Activated CD4-positive, alpha-beta T cell treated with anti-CD3 and anti-CD28 coated beads, Interleukin-2, amount 10 ng/mL, durations not matched to agents 24 days and 14 days (primary cell): Measurements from ENCODE around the gene ZNF14. TPM values are rescaled to one million over a fixed set of nuclear protein-coding genes. Genes with fewer than 3 reads are reported as not detected.
"Not testable (repeated sequence)": the region's sequence is repeated elsewhere in the genome, so short reads cannot be mapped to it uniquely, and the experiment has no call there.

Source experiments
- DNase-seq: peaks from one replicate; pipeline ENCODE4 v3.0.0; 2022
- H3K27ac Mint-ChIP-seq: one replicate; pipeline ENCODE4 v1.8.0; 2022; ENCODE audit warnings: mild to moderate bottlenecking, mixed read lengths
- H3K27me3 Mint-ChIP-seq: one replicate; pipeline ENCODE4 v1.8.0; 2022; ENCODE audit warnings: mixed read lengths
- H3K36me3 Mint-ChIP-seq: one replicate; pipeline ENCODE4 v1.8.0; 2022; ENCODE audit warnings: low read depth, mild to moderate bottlenecking, mixed read lengths
- H3K4me1 Mint-ChIP-seq: one replicate; pipeline ENCODE4 v1.8.0; 2021; ENCODE audit warnings: mixed read lengths
- H3K4me3 Mint-ChIP-seq: one replicate; pipeline ENCODE4 v1.8.0; 2022; ENCODE audit warnings: mild to moderate bottlenecking, moderate library complexity, mixed read lengths
- H3K9me3 Mint-ChIP-seq: one replicate; pipeline ENCODE4 v1.8.0; 2021; ENCODE audit warnings: mixed read lengths
- intact Hi-C: fragments of 100-400 bp; cut with micrococcal nuclease; formaldehyde crosslinking; loops from one replicate; pipeline ENCODE4 v1.15.1; 2023
- total RNA-seq: library from RNA; stranded (reverse); gene quantifications from 2 replicates; pipeline ENCODE4 v1.2.3, GENCODE V29; 2022

ZNF14 gene
- total RNA-seq, 1 donor from 2014 or later, result 4.8 TPM

- intact Hi-C loops, H3K27me3 Mint-ChIP-seq, H3K27ac Mint-ChIP-seq, DNase-seq, H3K4me3 Mint-ChIP-seq, H3K4me1 Mint-ChIP-seq: not testable (repeated sequence)
- H3K36me3 Mint-ChIP-seq, result peaks cover 35% of the 10 kb centered on the region
- H3K9me3 Mint-ChIP-seq, result peaks cover 12% of the 10 kb centered on the region
Observed at GRCh38 chr19:19689023-19689422, 43.9 kb downstream of the ZNF14 start.

DNA sequence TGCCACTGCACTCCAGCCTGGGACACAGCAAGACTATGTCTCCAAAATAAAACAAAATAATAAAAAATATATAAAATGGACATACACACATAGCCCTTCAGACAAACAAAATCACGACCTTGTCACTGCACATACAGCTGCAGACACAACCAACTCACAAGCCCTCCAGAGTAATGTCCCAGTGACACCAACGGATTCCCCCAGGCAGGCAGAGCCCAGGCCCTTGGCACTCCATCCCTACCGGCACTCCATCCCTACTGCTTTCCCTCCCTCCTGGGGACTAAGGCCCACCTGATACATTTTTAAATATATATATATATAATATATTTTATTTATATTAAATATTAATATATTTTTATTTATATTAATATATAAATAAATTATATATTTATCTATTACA, 45.8 kb downstream of the ZNF14 start:
- Mint-ChIP-seq H3K27ac (no peak overlapping the region), H3K4me1 (no peaks in the 10 kb centered on the region), H3K9me3 (peaks cover 17% of the 10 kb centered on the region), H3K36me3 (peaks cover 51% of the 10 kb centered on the region), H3K27me3 (no peaks in the 10 kb centered on the region), H3K4me3 (no peak overlapping the region)
- DNase-seq, result no peak
- intact Hi-C loops, result no loop called here

- no peak for DNase-seq
- intact Hi-C loops, result no loop called here
Observed at GRCh38 chr19:19686580-19686979, 46.3 kb downstream of the ZNF14 start.

DNA sequence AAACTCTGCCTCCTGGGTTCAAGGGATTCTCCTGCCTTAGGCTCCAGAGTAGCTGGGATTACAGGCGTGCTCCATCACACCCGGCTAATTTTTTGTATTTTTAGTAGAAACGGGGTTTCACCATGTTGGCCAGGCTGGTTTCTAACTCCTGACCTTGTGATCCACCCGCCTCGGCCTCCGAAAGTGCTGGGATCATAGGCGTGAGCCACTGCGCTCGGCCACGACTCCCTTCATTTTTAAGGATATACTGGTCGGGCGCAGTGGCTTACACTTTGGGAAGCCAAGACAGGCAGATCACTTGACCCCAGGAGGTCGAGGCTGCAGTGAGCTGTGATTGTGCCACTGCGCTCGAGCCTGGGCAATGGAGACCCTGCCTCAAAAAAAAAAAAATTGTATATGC, 46.8 kb downstream of the ZNF14 start:
- DNase-seq, H3K4me3 Mint-ChIP-seq, H3K4me1 Mint-ChIP-seq, H3K27me3 Mint-ChIP-seq, intact Hi-C loops, H3K27ac Mint-ChIP-seq: not testable (repeated sequence)
- Mint-ChIP-seq H3K9me3 (peaks cover 19% of the 10 kb centered on the region), H3K36me3 (peaks cover 59% of the 10 kb centered on the region)

More at GRCh38 chr19:19686580-19686979, 46.3 kb downstream of the ZNF14 start:
- Mint-ChIP-seq H3K9me3 (peaks cover 17% of the 10 kb centered on the region), H3K4me1 (no peaks in the 10 kb centered on the region), H3K4me3 (no peak overlapping the region), H3K27ac (no peak overlapping the region), H3K36me3 (peaks cover 55% of the 10 kb centered on the region), H3K27me3 (no peaks in the 10 kb centered on the region)

DNA sequence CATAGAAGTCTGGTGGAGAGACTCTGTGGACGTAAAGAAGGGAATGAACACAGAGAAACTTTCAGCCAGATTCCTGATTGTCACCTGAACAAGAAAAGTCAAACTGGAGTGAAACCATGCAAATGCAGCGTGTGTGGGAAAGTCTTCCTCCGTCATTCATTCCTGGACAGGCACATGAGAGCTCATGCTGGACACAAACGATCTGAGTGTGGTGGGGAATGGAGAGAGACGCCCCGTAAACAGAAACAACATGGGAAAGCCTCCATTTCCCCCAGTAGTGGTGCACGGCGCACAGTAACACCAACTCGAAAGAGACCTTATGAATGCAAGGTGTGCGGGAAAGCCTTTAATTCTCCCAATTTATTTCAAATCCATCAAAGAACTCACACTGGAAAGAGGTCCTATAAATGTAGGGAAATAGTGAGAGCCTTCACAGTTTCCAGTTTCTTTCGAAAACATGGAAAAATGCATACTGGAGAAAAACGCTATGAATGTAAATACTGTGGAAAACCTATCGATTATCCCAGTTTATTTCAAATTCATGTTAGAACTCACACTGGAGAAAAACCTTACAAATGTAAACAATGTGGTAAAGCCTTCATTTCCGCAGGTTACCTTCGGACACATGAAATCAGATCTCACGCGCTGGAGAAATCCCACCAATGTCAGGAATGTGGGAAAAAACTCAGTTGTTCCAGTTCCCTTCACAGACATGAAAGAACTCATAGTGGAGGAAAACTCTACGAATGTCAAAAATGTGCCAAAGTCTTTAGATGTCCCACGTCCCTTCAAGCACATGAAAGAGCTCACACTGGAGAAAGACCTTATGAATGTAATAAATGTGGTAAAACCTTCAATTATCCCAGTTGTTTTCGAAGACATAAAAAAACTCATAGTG, 53.5 kb downstream of the ZNF14 start:
- H3K4me1 Mint-ChIP-seq, result no peaks in the 10 kb centered on the region
- DNase-seq, result no peak
- H3K36me3 Mint-ChIP-seq, result peaks cover 96% of the 10 kb centered on the region
- H3K27me3 Mint-ChIP-seq, result no peaks in the 10 kb centered on the region
- H3K9me3 Mint-ChIP-seq, result peaks cover 30% of the 10 kb centered on the region
- H3K4me3 Mint-ChIP-seq, result no peak overlapping the region
- no peak overlapping the region for H3K27ac Mint-ChIP-seq
- intact Hi-C loops, result no loop called here

DNA sequence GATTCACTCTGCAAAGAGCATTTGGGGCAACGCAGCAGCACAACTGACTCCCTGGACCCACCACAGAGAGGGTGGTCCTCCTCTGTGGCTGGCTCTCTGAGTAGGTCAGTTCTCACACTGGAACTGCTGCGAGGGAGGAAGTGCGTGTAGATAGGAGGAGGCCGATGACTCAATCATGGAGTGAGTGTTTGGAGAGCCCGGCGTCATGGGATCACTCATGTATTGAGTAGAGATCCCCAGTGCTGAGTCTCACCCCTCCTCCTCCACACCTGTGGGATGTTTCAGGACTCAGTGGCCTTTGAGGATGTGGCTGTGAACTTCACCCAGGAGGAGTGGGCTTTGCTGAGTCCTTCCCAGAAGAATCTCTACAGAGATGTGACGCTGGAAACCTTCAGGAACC, 55.3 kb downstream of the ZNF14 start:
- Mint-ChIP-seq H3K36me3 (peaks cover 95% of the 10 kb centered on the region), H3K9me3 (peaks cover 29% of the 10 kb centered on the region), H3K4me1 (no peaks in the 10 kb centered on the region), H3K27ac (no peak overlapping the region), H3K27me3 (no peaks in the 10 kb centered on the region), H3K4me3 (no peak overlapping the region)
- no peak for DNase-seq
- intact Hi-C loops, result no loop called here

DNA sequence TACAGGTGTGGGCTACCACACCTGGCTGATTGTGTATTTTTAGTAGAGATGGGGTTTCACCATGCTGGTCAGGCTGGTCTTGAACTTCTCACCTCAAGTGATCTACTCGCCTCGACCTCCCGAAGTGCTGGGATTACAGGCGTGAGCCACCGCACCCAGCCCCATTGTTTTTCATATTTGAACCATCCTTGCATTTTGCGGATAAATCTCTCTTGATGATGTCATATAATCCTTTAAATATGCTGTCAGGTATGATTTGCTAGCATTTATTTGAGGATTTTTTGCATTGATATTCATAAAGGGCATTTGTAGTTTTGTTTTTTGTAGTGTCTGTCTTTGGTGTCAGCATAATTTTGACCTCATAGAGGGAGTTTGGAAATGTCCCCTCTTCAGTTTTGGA, 58.6 kb downstream of the ZNF14 start:
- no peak for DNase-seq
- Mint-ChIP-seq H3K9me3 (peaks cover 25% of the 10 kb centered on the region), H3K27ac (no peak overlapping the region), H3K4me1 (peaks cover 8% of the 10 kb centered on the region), H3K36me3 (peaks cover 93% of the 10 kb centered on the region), H3K4me3 (peak overlapping the region; percentile 7), H3K27me3 (no peaks in the 10 kb centered on the region)
- intact Hi-C loops, result no loop called here

- intact Hi-C loops, result no loop called here
- Mint-ChIP-seq H3K4me1 (peaks cover 15% of the 10 kb centered on the region), H3K9me3 (peaks cover 23% of the 10 kb centered on the region), H3K4me3 (no peak overlapping the region), H3K27ac (no peak overlapping the region), H3K27me3 (no peaks in the 10 kb centered on the region), H3K36me3 (peaks cover 83% of the 10 kb centered on the region)
- DNase-seq, result no peak
Observed at GRCh38 chr19:19672816-19673215, 60.1 kb downstream of the ZNF14 start.

DNA sequence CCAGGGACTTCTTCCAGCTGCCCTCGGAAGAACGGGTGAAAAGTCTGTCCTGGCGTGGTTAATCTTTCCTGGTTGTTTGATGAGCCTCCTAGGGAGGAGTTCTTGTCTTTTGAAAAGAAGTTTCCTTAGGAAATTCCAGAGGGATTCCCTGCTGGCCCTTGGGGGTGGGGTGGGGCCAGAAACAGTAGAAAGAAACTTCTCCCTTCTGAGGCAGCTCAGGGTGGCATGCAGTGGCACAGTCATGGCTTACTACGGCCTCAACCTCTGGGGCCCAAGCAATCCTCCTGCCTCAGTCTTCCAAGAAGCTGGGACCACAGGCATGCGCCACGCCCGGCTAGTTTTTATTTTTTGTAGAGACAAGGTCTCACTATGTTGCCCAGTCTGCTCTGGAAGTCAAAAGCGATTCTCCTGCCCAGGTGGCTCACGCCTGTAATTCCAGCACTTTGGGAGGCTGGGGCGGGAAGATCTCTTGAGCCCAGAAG, 62.8 kb downstream of the ZNF14 start:
- Mint-ChIP-seq H3K27me3 (no peaks in the 10 kb centered on the region), H3K4me1 (peaks cover 18% of the 10 kb centered on the region), H3K36me3 (peaks cover 58% of the 10 kb centered on the region), H3K9me3 (peaks cover 14% of the 10 kb centered on the region), H3K27ac (peak overlapping the region; percentile 100), H3K4me3 (peak overlapping the region; percentile 94)
- intact Hi-C loops, result no loop called here
- no peak for DNase-seq

DNA sequence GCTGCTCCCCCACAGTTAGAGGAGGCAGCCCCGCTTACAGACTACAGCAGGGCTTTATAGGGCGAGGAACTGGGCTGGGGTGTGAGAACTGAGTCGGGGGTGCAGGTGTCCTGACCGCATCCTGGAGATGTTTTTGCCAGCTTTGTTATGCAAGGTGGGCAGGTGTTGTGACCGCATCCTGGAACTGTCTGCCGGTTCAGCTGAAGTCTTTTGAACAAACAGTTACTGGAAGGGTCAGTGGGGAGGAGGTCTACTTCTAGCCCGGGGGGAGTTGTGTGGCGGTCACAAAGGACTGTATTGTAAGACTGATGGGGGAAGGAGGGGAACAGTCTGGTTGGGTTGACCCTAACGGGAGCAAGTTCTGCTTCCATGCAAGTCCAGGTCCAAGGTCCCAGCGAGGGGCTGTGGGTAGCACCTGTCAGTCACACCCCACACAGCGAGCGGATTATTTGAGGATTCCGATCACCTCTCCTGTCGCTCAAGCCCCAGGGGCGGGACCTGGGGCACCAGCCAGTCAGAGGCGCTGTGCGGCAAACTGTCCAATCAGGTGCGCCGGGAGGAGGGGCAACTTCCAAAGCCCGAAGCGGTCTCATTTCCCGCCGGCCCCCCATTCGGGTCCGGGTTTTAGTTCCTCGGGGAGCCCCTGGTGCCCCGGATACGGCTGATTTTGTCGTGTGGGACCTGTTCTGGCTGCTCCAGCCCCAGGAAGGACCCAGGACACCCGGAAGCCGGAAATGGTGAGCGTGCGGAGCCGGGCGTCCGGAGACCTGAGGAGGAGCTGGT, 64.5 kb downstream of the ZNF14 start, which contains the start of gene ZNF101:
TSS of gene ZNF101 (plus strand) at position 610 of the 783 bp plus-strand sequence. CDS start at position 735, 125 bp downstream.
- H3K27me3 Mint-ChIP-seq, result no peaks in the 10 kb centered on the region
- intact Hi-C loops, result loop anchor here (1.0 to 10.0 kb wide), 7 partner anchors 64 to 756 kb away; partner anchors contain the start of genes ZNF14, ZNF506 and ZNF93
- peaks cover 7% of the 10 kb centered on the region for H3K9me3 Mint-ChIP-seq
- peak; percentile 97 for DNase-seq
- peak within 1 kb of the TSS; percentile 94 for H3K4me3 Mint-ChIP-seq
- peak within 1 kb of the TSS; percentile 100 for H3K27ac Mint-ChIP-seq
- H3K4me1 Mint-ChIP-seq, result peaks cover 22% of the 10 kb centered on the region
- peaks cover 48% of the 10 kb centered on the region for H3K36me3 Mint-ChIP-seq

DNA sequence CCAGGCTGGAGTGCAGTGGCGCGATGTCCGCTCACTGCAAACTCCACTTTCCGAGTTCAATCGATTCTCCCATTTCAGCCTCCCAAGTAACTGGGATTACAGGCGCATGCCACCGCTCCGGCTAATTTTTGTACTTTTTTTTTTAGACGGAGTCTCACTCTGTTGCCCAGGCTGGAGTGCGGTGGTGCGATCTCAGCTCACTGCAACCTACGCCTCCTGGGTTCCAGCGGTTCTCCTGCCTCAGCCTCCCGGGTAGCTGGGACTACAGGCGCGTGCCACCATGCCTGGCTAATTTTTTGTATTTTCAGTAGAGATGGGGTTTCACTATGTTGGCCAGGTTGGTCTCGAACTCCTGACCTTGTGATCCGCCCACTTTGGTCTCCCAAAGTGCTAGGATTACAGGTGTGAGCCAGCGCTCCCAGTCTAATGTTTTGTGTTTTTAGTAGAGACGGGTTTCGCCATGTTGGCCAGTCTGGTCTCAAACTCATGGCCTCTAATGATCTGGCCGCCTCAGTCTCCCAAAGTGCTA, 67.4 kb downstream of the ZNF14 start:
- H3K4me3 Mint-ChIP-seq, H3K27me3 Mint-ChIP-seq, H3K9me3 Mint-ChIP-seq, DNase-seq, H3K27ac Mint-ChIP-seq: not testable (repeated sequence)
- intact Hi-C loops, result loop anchor here (10.0 kb wide), 2 partner anchors 239 to 759 kb away; partner anchors contain the start of gene ZNF93
- H3K36me3 Mint-ChIP-seq, result peaks cover 40% of the 10 kb centered on the region
- peaks cover 39% of the 10 kb centered on the region for H3K4me1 Mint-ChIP-seq

DNA sequence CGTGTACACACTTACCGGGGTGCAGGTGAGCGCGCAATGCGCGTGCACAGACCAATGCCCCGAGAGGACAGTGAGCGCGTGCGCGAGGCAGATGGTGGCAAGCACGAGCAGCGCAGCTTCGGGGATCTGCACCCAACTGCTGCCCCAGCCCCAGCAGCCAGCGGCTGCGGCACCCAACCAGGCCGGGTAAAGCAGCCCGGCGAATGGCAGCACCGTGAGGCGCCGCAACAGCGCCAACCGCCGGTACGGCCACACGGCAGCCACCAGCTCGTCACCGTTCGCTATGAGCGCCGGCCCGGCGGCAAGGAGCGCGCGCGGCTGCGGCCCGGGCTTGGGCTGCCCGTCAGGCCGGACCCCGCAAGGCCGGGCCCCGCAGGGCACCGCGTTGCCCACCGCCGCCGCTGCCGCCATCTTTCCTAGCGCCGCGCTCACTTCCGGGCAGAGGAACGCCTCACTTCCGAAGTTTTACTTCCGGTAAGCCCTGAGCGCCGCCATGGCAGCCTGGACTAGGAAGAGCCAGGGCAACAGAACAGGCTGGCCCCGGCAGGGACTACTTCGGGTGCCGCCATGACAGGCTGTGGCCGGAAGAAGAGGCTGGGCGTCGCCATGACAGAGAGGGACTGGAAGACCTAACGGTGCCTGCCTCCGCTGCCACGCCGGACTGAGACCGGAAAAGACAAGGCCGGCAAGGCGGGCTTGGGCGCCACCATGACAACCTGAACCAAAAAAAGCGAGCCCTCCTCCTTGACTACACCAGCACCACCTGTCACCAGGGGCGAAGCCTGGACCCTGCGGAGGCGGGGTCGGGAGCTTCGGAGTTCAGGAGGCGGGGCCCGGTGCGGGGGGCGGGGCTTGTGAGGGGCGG, 69.4 kb downstream of the ZNF14 start, which contains the start of gene ATP13A1:
TSS of gene ATP13A1 (minus strand) at position 421 of the 865 bp plus-strand sequence. CDS start at position 411, 10 bp downstream.
- peak within 1 kb of the TSS; percentile 99 for H3K27ac Mint-ChIP-seq
- H3K36me3 Mint-ChIP-seq, result peaks cover 41% of the 10 kb centered on the region

More for the DNA sequence above, 69.4 kb downstream of the ZNF14 start, which contains the start of gene ATP13A1:
- intact Hi-C loops, result loop anchor here (1.0 to 10.0 kb wide), 6 partner anchors 21 to 761 kb away; partner anchors contain the start of genes PBX4 and ZNF93
- Mint-ChIP-seq H3K9me3 (no peaks in the 10 kb centered on the region), H3K27me3 (no peaks in the 10 kb centered on the region), H3K4me3 (peak within 1 kb of the TSS; percentile 97), H3K4me1 (peaks cover 34% of the 10 kb centered on the region)
- peak; percentile 98 for DNase-seq
